AG08395 (cell line): ENCODE measurements around the gene FOXG1.
A peak's percentile ranks its signal among the peaks of the same experiment; 100 is the strongest.

ENCODE experiments used
- DNase-seq: peaks from one replicate; pipeline ENCODE4 v3.0.0; 2012; ENCODE audit warnings: mixed read lengths, low spot score

The FOXG1 gene

GRCh38 chr14:28766469-28766955 lies at the start of gene FOXG1:
Gene FOXG1 (plus strand): TSS chr14:28766787. CDS start chr14:28767280, 493 bp downstream.
- no peak for DNase-seq

- no peak for DNase-seq
These were observed 47.5 kb upstream of the FOXG1 start for GRCh38 chr14:28719130-28719529.

GRCh38 chr14:28731358-28731757 lies 35.2 kb upstream of the FOXG1 start:
- no peak for DNase-seq

- no peak for DNase-seq
These were observed 24.3 kb upstream of the FOXG1 start for GRCh38 chr14:28742171-28742846.

- DNase-seq, result no peak
These were observed 22.5 kb upstream of the FOXG1 start for GRCh38 chr14:28744126-28744525.

- DNase-seq, result no peak
These were observed 21.4 kb upstream of the FOXG1 start for GRCh38 chr14:28745176-28745575.

- no peak for DNase-seq
These were observed 20.3 kb upstream of the FOXG1 start for GRCh38 chr14:28746247-28746646.

GRCh38 chr14:28751467-28752058 lies 15.0 kb upstream of the FOXG1 start:
- DNase-seq, result peak; percentile 52

- DNase-seq, result peak; percentile 64
These were observed 12.2 kb upstream of the FOXG1 start for GRCh38 chr14:28754209-28754985.

- DNase-seq, result no peak
These were observed 11.3 kb upstream of the FOXG1 start for GRCh38 chr14:28755198-28755815.

GRCh38 chr14:28755884-28756268 lies 10.7 kb upstream of the FOXG1 start:
- DNase-seq, result no peak

- DNase-seq, result no peak
These were observed 10.2 kb upstream of the FOXG1 start for GRCh38 chr14:28756269-28756883.

- DNase-seq, result peak; percentile 49
These were observed 9.6 kb upstream of the FOXG1 start for GRCh38 chr14:28756884-28757570.

GRCh38 chr14:28757786-28758185 lies 8.8 kb upstream of the FOXG1 start:
- DNase-seq, result no peak

GRCh38 chr14:28758253-28758884 lies 8.2 kb upstream of the FOXG1 start:
- DNase-seq, result no peak

GRCh38 chr14:28758885-28759652 lies 7.5 kb upstream of the FOXG1 start:
- no peak for DNase-seq

GRCh38 chr14:28759653-28760313 lies 6.8 kb upstream of the FOXG1 start:
- no peak for DNase-seq

GRCh38 chr14:28760431-28760996 lies 6.1 kb upstream of the FOXG1 start:
- DNase-seq, result no peak
